ENCODE measurements around the gene FJX1. TPM values are rescaled to one million over a fixed set of nuclear protein-coding genes. Genes with fewer than 3 reads are reported as not detected.

FJX1 gene
- total RNA-seq, 1 donor from 2014 or later = 36.1 TPM

- no peak for DNase-seq (ENCODE audit: low read depth)
- Histone ChIP-seq H3K36me3 (ENCODE audit: control insufficient read depth, insufficient read depth, low read length) (no peaks in the 10 kb centered on the region), H3K27me3 (ENCODE audit: control insufficient read depth, insufficient read depth, low read length) (no peaks in the 10 kb centered on the region), H3K4me3 (ENCODE audit: low read depth, low read length) (no peak overlapping the region)
- no peak for TF ChIP-seq CTCF (IDR thresholded peaks at IDR 0.05; ENCODE audit: insufficient read depth, low read length, poor library complexity, severe bottlenecking)
Observed at GRCh38 chr11:35620795-35621194, 2.5 kb downstream of the FJX1 start.

- Histone ChIP-seq H3K27me3 (ENCODE audit: control insufficient read depth, insufficient read depth, low read length) (no peaks in the 10 kb centered on the region), H3K36me3 (ENCODE audit: control insufficient read depth, insufficient read depth, low read length) (no peaks in the 10 kb centered on the region), H3K4me3 (ENCODE audit: low read depth, low read length) (no peak overlapping the region)
- no peak for DNase-seq (ENCODE audit: low read depth)
- TF ChIP-seq CTCF (IDR thresholded peaks at IDR 0.05; ENCODE audit: insufficient read depth, low read length, poor library complexity, severe bottlenecking) = no peak
Observed at GRCh38 chr11:35621620-35622019, 3.4 kb downstream of the FJX1 start.

- no peaks in the 10 kb centered on the region for H3K36me3 ChIP-seq (ENCODE audit: control insufficient read depth, insufficient read depth, low read length)
- no peak for TF ChIP-seq CTCF (IDR thresholded peaks at IDR 0.05; ENCODE audit: insufficient read depth, low read length, poor library complexity, severe bottlenecking)
- H3K4me3 ChIP-seq (ENCODE audit: low read depth, low read length) = no peak overlapping the region
- DNase-seq (ENCODE audit: low read depth) = peak; percentile 53
- H3K27me3 ChIP-seq (ENCODE audit: control insufficient read depth, insufficient read depth, low read length) = no peaks in the 10 kb centered on the region
Observed at GRCh38 chr11:35622070-35622469, 3.8 kb downstream of the FJX1 start.

DNA sequence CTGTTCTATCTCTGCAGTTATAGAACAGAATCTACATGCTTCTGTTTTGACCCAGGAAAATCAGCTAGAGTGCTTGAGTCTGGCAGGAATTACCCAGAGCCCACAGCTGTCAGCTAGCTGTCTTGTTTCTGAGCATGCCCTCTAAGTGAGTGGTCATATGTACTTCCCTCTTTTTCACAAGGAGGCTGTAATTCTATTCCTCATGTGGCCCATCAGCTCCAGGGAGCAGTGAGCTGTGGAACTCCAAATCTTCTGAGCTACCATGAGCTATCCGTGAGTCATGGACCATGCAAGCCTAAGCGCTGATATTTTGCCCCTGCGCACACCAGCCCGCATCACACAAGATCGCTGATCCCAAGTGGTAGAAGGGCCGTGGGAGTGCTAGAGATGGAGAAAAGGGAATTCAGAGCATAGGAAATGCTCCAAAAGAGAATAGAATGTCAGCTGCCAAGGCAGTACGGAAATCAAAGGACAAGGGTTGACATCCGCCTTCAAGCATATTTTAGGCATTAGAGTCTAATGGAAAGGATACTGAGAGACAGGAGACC, 5.4 kb downstream of the FJX1 start:
- Histone ChIP-seq H3K36me3 (ENCODE audit: control insufficient read depth, insufficient read depth, low read length) (no peaks in the 10 kb centered on the region), H3K4me3 (ENCODE audit: low read depth, low read length) (no peak overlapping the region), H3K27me3 (ENCODE audit: control insufficient read depth, insufficient read depth, low read length) (no peaks in the 10 kb centered on the region)
- no peak for TF ChIP-seq CTCF (IDR thresholded peaks at IDR 0.05; ENCODE audit: insufficient read depth, low read length, poor library complexity, severe bottlenecking)
- peak; percentile 91 for DNase-seq (ENCODE audit: low read depth)

DNA sequence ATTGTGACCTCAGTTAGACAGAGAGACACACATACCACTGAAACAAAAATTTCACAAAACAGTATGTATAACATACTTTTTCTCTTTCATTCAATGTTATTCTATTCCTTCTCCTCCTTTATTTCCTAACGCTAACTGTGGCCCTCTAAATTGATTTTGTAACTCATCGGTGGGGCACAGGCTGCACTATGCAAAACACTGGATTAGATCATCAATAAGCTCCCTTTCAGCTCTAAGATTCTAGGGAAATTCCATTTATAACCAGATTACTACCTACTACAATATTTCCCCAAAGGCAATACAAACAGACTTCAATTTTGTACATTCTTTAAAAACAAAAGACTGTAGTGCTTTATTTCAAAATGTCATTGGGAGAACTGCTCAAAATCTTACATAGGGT, 6.1 kb downstream of the FJX1 start:
- no peaks in the 10 kb centered on the region for H3K36me3 ChIP-seq (ENCODE audit: control insufficient read depth, insufficient read depth, low read length)
- TF ChIP-seq CTCF (IDR thresholded peaks at IDR 0.05; ENCODE audit: insufficient read depth, low read length, poor library complexity, severe bottlenecking) = no peak
- H3K27me3 ChIP-seq (ENCODE audit: control insufficient read depth, insufficient read depth, low read length) = no peaks in the 10 kb centered on the region
- H3K4me3 ChIP-seq (ENCODE audit: low read depth, low read length) = no peak overlapping the region
- DNase-seq (ENCODE audit: low read depth) = no peak

GRCh38 chr11:35624781-35625180, 6.5 kb downstream of the FJX1 start:
- DNase-seq (ENCODE audit: low read depth) = no peak
- Histone ChIP-seq H3K4me3 (ENCODE audit: low read depth, low read length) (no peak overlapping the region), H3K36me3 (ENCODE audit: control insufficient read depth, insufficient read depth, low read length) (no peaks in the 10 kb centered on the region), H3K27me3 (ENCODE audit: control insufficient read depth, insufficient read depth, low read length) (no peaks in the 10 kb centered on the region)
- TF ChIP-seq CTCF (IDR thresholded peaks at IDR 0.05; ENCODE audit: insufficient read depth, low read length, poor library complexity, severe bottlenecking) = no peak

Measured in kidney epithelial cell (primary cell).